DMS 273 (cell line): ENCODE data around the gene STOX2.
"Not testable (repeated sequence)": the region's sequence is repeated elsewhere in the genome, so short reads cannot be mapped to it uniquely, and the experiment has no call there.

Source experiments
- DNase-seq: peaks from one replicate; lab custom pipeline; 2025; ENCODE audit not compliant: unreplicated experiment; lab: John Stamatoyannopoulos, UW

The STOX2 gene

DNA sequence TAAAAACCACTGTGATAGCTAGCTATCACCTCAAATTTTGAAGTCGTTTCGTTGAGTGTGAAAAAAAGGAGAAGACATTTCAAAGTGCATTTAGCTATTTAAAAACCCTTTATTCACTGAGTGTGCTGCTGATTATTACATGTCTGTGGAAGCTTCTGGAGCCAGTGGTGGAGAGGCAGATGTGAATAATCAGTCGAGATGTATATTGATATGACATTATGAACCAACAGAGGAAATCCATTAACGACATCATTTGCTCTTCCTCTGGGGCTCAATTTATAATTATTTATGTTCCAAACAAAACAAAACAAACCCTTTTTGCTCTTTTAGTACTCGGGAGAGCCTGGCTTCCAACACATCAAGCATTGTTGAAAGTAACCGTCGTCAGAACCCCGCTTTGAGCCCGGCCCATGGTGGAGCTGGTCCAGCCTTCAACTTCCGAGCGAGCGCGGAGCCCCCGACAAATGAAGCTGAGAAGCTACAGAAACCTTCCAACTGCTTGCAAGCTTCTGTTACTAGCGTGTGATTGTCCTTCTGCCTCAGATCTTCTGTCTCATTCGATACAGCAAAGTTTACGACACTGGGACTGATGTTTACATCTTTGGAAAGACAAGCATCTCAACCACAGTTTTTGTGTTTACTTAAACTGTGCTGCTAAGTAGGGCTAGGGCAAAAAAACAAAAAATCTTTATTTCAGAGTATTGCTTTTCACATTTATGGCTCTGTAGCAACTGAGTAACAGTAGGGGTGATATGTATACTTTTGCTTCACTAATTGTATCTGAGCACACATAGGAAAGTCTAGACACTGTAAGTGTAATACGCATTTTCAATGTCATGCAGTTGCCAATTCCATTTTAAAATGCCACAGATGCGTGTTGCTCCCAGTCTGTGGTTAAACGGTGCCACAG is 111.9 kb downstream of the STOX2 start:
- DNase-seq = no peak

DNA sequence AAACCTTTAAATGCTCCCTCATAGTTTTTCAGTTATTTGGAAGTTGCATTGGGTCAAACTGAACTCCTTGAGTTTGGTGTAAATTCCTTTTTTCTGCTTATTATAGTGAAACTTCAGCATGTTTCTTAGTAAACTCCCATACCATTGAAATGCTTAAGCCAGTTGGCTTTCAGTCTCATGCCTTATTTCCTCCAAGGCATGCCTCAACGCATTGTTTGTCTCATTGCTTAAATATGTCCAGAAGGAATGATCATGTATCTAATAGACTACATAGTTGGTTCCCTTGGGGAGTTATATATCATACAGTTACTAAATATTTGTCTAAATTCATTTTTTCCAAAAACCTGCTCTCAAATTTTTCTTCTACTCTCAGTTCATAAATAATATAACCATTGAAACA is 114.0 kb downstream of the STOX2 start:
- DNase-seq = peak; percentile 37

DNA sequence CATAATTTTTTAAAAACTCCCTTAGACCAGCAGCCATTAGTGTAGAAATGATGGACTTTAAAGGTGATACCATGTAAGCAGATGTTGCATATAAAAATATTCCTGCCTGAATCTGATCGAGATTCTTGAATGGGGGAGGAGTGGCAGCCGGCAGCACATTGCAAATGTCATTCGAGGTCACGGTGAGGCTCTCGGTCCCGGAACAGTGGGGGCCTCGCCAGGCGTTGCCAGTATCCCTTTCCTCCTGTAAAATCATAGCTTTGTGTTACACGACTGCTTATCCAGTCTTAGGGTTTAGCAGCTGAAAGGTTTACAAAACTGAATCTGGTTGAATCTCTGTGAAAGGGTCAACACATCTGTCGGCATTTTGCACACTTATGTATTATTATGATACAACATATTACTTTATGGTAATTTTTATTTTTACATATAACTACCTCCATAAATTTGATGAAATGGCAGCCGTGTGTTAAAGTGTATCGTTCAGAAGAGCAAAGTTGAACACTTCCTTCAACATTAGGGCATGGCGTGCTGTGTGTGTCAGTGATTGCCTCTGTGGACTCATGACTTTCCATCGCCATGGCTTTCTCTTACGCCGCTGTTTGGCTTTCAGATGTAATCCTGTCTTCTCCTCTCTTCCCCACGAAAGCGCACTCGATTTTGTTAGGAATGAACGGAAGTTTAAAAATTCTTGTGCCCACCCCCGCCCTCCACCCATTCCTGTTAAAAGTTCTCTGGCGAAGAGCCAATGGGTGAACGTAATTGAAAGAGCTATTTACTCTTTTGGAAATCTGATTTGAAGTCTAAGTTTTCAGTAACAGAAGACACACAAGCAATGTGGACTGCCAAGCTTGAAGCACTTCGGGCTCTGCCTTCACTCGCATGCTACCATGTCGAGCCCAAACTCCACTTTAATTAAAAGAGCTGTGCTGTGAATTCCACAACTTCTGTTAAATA is 114.8 kb downstream of the STOX2 start:
- DNase-seq = peak; percentile 83

DNA sequence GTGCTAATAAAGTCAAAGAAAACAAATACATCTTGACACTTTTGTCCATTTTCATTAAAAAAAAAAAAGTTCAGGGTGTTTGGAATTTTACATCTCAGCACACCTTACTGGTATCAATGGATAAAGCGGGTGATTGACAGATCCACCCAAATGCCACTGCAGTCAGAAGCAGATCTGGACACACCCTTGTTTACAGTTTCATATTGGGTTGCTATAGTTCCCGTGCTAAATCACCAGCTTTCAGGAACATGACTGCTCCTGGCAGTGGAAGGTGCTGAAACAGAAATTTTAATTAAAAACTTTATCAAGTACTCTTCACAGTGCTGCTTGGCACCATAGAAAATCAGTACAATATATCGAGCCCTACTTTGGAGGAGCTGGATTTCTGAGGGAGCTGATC is 116.3 kb downstream of the STOX2 start:
- no peak for DNase-seq

DNA sequence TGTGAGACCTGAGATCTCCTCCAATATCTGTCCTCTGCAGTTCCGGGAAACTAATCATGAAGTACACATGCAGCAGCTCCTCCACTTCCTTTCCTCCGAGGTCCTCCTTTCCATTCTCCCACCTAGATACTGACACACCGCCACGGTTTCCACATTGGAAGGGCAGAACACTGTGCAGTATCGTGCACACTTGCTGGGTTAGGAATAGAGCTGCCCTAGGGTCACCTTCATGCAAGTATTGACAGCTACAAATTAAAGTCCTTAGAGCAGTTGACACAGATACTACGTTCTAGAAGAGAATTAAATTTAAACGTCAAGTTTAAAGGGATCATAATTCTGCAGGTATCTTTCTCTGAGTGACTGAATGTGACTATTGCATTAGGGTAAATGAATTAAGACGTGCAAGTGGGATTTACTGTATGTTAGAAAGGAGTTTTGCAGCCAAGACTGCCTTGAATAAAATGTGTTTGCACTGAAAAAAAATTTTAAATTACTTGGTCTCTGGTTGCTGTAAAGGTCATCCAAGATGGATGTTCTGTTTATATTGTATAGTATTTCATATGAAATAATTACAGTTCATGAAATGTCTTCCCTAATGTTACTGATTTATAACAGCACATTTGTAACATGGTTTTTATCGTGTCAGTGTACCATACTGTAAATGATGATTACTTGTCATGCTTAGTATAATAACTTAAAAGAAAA is 117.7 kb downstream of the STOX2 start:
- DNase-seq = no peak

DNA sequence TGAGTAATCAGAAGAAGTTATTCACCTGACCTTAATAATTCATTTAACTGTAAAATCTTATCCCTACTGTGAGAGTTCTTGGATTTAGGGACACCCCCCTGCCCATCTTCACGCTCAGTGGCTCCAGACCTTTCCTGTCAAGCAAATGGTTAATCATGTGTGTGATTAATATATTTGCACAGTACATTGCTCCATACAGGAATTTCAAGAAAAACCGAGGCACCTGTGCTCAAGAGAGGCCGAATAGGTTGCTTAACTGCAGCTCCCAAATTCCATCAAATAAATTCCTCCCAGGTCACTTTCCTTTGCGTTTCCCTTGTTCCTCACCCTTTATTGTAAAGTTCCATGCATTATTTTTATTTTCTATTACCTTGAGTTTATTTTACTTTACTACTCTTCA is 119.5 kb downstream of the STOX2 start:
- DNase-seq = no peak

DNA sequence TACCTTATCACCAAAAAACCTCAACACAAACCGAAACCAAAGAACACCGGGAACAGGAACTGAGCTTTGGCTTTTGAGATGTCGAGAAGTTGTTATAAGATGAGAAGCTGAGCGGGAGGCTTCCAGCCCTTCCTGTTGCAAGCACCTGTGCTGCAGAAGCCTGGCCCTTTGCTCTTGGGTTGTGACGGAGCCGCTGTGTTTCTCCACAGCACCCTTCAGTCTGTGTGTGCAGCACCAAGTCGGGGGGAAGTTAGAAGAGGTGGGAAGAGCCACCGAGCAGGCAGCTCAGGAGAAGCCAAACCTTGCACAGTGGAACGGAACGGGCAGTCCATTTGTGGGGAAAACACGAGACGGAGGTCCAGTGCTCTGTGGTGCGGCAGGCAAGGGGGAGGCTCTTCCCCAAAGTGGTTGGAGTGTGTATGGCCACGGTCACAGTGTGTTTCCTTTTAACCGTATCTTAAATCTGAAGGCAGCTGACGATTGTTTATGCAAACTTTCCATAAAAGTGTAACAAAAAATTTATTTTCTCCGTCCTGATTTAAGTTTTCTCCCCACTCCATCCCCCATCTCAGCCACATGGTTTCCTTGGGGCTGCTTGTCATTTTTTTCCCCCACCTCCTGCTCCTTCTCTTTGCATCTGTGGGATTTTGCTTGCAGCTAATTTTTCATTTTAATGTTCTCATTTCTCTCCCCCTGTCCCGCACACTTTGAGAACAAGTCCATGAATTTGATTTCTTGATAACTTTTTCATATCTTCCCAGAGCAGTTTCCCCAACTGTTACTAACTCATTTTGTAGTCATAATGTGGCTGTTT is 123.7 kb downstream of the STOX2 start:
- no peak for DNase-seq

DNA sequence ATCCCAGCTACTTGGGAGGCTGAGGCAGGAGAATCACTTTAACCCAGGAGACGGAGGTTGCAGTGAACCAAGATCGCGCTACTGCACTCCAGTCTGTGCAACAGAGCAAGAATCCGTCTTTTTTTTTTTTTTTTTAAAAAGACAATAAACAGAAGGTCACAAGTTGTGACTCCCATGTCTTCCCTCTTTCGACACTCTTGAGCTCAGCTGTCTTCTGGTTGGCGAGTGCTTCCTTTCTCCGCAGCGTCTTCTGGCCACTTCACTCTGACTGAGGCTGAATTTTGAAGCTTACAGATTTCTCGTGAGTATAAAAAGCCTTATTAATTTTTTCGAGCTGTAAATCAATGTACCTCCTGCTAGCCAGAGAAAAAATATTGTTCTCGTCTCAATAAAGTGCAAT is 124.9 kb downstream of the STOX2 start:
- DNase-seq = no peak

DNA sequence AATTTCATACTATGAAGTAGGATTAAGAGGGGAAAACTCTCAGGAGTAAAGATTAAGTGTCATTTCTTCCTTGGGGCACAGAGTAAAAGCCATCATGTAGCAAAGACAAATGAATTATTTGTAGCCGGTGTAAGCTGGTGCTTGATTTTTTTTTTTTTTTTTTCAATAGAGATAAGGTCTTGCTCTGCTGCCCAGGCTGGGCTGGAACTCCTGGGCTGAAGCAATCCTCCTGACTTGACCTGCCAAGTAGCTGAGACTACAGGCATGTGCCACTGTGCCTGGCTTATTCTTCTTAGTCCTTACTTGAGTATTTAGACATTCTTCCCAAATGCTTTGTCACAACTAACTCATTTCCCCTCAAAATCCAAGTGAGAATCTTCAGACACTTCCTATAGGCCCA is 125.7 kb downstream of the STOX2 start:
- no peak for DNase-seq

DNA sequence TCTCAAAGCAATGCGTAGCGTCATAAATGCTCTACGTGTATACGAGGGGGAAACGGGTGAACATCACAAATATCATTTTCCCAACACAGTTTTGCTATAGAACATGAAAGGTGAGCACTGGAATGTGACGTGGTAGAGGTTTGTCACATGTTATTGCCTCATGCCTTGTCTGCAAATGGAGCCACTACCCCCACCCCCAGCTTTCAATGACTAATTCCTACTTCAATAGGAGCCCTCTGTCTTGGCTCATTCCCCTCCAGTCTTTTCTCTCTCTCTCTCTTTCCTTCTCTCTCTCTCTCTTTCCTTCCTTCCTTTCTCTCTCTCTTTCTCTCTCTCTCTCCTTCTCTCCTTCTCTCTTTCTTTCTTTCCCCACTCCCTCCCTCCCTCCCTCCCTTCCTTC is 127.0 kb downstream of the STOX2 start:
- no peak for DNase-seq

DNA sequence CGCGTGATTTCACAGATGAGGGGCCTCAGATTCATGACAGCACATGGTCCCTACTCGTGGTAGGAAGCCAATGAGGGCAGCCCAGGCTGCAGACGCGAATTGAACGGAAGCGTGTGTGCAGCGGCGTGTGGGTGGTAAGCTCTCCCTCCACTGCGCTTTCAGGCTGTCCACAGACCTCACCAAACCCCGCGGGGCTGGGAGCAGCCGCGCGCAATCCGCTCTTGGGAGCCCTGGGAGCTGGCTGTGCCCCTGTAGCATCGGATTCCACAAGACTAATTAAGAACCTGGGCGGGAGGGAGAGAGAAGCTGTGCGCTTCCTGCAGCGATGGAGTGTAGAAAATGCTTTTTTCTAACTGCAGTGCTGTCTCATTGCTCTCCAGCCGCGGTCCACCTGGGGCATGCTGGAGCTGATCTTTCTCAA is 134.9 kb downstream of the STOX2 start:
- no peak for DNase-seq

DNA sequence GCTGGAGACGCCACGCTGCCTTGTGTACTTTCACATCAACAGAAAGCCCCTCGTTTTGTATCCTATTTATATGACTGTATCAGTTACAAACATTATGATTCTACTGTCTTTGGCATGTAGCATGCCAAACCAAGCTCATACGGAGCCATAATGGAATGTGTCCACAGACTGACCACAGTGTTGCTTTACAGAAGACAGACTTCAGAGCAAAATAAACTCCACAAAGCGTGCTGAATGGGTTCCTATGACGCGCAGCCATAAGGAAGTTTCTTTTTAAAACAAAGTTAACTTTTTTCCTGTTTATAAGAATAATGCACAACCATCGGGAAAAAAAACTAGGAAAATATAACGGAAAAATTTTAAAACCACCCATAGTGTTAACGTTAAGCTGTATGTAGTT is 136.0 kb downstream of the STOX2 start:
- DNase-seq = no peak

DNA sequence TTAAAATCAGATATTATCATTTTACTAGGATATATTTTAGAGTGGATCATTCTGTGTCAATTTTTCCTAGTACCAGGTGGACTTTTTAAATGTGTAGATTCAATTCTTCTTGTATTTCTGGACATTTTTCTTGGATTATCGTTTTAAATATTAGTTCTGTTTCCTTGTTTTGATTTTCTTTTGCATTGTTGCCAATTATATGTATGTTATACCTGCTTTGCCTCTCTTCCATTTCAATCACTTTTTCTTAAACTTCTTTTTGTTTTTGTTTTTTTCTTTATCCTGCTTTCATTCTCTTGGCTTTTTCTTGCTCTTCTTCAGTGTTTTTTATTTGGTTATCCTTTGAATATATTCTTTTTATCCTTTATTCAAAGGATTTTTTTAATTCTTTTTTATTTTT is 141.0 kb downstream of the STOX2 start:
- no peak for DNase-seq

DNA sequence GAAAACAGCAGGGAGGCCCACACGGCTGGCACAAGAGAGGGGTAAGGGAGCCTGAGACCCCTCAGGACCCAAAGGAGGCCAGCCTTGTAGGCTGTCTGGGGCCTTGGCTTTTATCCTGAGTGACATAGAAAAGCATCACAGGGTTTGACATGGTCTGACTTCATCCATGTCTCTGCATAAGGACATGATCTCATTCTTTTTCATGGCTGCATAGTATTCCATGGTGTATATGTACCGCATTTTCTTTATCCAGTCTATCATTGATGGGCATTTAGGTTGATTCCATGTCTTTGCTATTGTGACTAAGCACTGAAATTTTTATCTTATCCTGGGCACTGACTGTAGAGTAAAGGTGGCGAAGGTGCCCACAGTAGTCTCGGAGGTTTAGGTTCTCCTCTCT is 146.2 kb downstream of the STOX2 start:
- DNase-seq = not testable (repeated sequence)

DNA sequence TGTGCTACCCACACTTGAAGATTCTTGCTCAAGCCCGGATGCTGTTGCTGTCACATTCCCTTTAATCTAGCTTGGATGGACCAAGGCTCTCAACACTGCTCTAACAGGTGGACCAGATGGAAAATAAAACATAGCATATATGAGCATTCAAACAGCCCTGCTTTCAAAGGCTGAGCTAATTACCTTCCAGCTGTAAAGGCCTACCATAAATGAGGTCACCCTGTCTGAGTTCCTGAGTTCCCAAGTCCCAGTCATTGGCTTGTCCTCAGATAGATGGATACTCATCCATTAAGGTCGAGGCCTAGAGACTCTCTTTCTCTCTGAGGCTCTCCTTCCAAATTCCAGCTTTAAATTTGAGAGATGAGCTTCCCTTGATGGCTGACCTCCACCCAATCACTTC is 147.5 kb downstream of the STOX2 start:
- no peak for DNase-seq

DNA sequence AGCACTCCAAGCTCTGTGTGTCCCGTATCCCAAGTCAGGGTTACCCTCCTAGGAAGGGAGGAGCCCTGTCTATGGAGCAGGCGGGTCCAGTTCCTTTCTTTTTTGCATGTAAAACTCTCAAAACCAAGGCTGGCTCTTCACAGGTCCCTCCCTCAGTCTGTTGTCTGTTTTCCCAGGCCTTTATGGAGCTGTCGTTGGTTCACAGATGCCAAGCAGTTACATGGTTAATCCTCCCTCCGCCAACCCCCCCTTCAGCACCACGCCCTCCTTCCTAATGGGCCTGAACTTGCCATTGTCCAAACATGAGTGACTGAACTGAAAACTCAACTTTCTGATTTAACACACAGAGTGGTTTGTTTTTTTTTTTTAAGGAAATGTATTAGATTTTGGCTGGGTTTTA is 148.3 kb downstream of the STOX2 start:
- DNase-seq = no peak

DNA sequence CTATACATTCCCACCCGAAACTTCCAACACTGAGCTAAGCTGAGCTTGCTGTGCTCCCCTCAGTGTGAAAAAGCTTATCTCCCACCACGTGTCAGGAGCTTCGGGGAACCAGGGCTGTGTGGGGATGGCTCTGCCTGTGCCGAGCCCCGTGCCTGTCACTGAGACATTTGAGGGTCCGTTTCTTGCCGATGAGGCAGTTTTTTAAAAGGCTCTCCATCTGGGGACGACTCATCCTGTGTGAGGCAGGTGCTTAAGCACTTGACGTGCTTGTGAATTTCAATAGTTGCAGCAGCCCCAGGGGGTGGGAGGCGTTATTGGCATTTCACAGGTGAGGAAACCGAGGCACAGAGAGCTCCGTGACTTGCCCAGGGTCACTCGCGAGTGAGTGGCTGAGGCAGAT is 151.8 kb downstream of the STOX2 start:
- DNase-seq = no peak

DNA sequence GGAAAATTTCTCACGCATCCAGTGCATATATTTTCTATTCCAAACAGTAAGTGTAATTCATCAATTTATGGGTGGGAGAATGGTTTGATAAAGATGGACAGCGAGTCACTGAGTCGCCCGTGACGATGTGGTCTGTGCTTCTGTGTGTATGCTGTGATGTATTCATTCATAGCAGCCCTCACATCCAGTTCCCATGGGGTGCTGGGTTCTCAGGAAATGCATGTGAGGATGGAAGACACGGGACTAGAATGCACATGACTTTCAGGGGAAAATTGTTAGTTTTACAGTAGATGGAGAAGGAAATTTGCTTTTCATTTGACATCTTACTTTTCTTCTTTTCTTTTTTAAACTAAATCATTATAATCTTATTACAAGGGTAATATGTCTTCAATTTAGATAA is 152.9 kb downstream of the STOX2 start:
- DNase-seq = no peak

DNA sequence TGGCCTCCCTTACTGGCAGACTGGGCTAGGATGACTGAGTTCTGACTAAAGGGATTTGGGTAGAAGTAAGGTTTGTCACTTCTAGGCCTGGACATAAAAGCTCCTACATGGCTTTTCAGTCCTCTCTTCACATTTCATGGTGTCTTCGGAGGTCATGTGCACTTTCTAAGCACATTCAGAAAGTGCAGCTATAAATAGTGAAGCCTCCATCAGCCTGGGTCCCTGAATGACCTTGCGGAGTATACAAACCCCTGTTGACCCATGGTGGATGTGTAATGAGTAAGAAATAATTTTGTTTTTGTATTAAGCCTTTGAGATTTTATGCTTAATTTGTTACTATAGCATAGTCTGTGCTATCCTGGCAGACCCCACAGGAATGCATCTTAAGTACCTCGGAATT is 154.0 kb downstream of the STOX2 start:
- no peak for DNase-seq

DNA sequence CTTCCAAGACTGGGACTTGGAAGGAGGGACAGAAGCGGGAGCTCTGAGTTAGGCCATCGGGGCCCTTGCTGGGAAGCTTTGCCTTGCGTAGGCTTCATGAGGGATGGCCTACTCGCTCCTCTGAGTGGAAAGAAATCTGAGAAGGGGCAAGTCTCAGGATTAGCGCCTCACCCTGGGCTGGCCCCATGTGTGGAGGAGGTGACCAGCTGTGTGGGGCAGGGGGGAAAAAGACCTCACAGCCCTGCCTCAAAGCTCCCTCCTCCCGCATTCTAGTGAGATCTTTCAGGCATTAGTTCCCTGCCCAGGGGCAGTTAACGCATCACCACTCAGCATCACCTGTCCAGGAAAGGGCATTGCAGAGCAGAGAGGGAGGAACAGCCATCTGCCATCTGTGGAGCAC is 156.5 kb downstream of the STOX2 start:
- no peak for DNase-seq

DNA sequence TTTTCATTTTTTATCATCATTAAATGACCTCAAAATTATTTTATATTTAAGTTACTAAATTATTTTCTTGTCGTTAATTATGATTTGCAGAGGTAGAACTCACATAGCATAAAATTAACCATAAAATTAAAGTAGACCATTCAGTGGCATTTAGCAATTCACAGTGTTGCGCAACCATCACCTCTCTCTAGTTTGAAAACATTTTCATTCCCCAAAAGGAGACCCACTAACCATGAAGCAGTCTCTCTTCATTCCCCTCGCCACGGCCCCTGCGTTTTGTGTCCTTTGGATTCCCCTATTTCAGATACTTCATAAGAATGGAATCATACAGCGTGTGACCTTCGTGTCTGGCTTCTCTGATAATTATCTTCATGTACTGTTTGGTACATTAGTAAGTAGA is 157.7 kb downstream of the STOX2 start:
- no peak for DNase-seq
